SK-N-SH (cell line): ENCODE results near the gene TOGARAM2. TPM values are rescaled to one million over a fixed set of nuclear protein-coding genes. Genes with fewer than 3 reads are reported as not detected.

Source experiments
- CTCF ChIA-PET: fragments of 300-600, 350-600 bp; formaldehyde crosslinking; extraction: SDS; loops from one replicate; lab custom pipeline; 2021; lab: Yijun Ruan, JAX
- POLR2A ChIA-PET: fragments of 350-600 bp; sonication (Branson Sonifier 250); formaldehyde crosslinking; extraction: SDS; loops from one replicate; lab custom pipeline; 2020; ENCODE audit warnings: antibody characterized with exemption, inconsistent platforms; lab: Yijun Ruan, JAX
- DNase-seq: peaks from one replicate; pipeline ENCODE4 v3.0.0; 2012
- H2AFZ ChIP-seq: fragments of 200-600 bp; sonication (generic); 2 replicates; pipeline ENCODE4 v1.8.1; 2016; ENCODE audit warnings: antibody characterized with exemption, mild to moderate bottlenecking, low read depth
- H3F3A ChIP-seq: fragments of 200-600 bp; sonication (generic); replicated peaks from 2 replicates; pipeline ENCODE3; 2016; ENCODE audit warnings: antibody characterized with exemption, mild to moderate bottlenecking; ENCODE audit not compliant: insufficient read depth
- H3K27ac ChIP-seq, 2 experiments: fragments of 200-500 bp in 1 of 2; fragments of 200-600 bp in 1 of 2; sonication (Bioruptor generic) in 1 of 2; sonication (generic), shearing (Covaris generic) in 1 of 2; 2 replicates each; pipeline versions ENCODE4 v1.5.1 to v1.6.1; 2014 to 2016; ENCODE audit warnings: low read depth in 2 of 2, inconsistent platforms in 1 of 2, low read length in 1 of 2, mild to moderate bottlenecking in 1 of 2, mixed read lengths in 1 of 2
- H3K27me3 ChIP-seq: fragments of 200-600 bp; sonication (generic), shearing (Covaris generic); 2 replicates; pipeline ENCODE4 v1.6.1; 2016; ENCODE audit warnings: mixed run types; ENCODE audit not compliant: insufficient read depth
- H3K36me3 ChIP-seq, 2 experiments: fragments of 200-500 bp in 1 of 2; fragments of 200-600 bp in 1 of 2; sonication (Bioruptor generic) in 1 of 2; sonication (generic) in 1 of 2; replicated peaks in 1 of 2; 2 replicates each; pipeline versions ENCODE3 to v1.5.1; 2014 to 2016; ENCODE audit warnings: low read length in 1 of 2, mild to moderate bottlenecking in 1 of 2; ENCODE audit not compliant: insufficient read depth in 2 of 2, control insufficient read depth in 1 of 2
- H3K4me1 ChIP-seq, 2 experiments: fragments of 200-500 bp in 1 of 2; fragments of 200-600 bp in 1 of 2; sonication (Bioruptor generic) in 1 of 2; sonication (generic), shearing (Covaris generic) in 1 of 2; 2 replicates each; pipeline versions ENCODE4 v1.5.1 to v1.6.1; 2014 to 2016; ENCODE audit warnings: low read depth in 1 of 2, low read length in 1 of 2, mixed run types in 1 of 2; ENCODE audit not compliant: insufficient read depth in 2 of 2, control insufficient read depth in 1 of 2
- H3K4me2 ChIP-seq: fragments of 200-600 bp; sonication (generic), shearing (Covaris generic); 2 replicates; pipeline ENCODE4 v1.6.1; 2017; ENCODE audit warnings: mixed run types
- H3K4me3 ChIP-seq, 2 experiments: fragments of 200-500 bp in 1 of 2; fragments of 200-600 bp in 1 of 2; sonication (Bioruptor generic) in 1 of 2; sonication (generic), shearing (Covaris generic) in 1 of 2; 2 replicates each; pipeline versions ENCODE4 v1.5.1 to v1.8.1; 2014 to 2016; ENCODE audit warnings: low read depth in 2 of 2, inconsistent platforms in 1 of 2, low read length in 1 of 2, mild to moderate bottlenecking in 1 of 2, mixed read lengths in 1 of 2, moderate library complexity in 1 of 2
- H3K79me2 ChIP-seq: fragments of 200-600 bp; sonication (generic); 2 replicates; pipeline ENCODE4 v1.8.1; 2017; ENCODE audit warnings: mild to moderate bottlenecking; ENCODE audit not compliant: insufficient read depth
- H3K9ac ChIP-seq: fragments of 200-600 bp; sonication (generic); 2 replicates; pipeline ENCODE4 v1.6.1; 2017; ENCODE audit warnings: mixed run types
- H3K9me2 ChIP-seq: fragments of 200-600 bp; sonication (generic); 2 replicates; pipeline ENCODE4 v1.6.1; 2017; ENCODE audit warnings: mixed run types
- H3K9me3 ChIP-seq: fragments of 200-600 bp; sonication (generic); 2 replicates; pipeline ENCODE4 v1.6.1; 2017; ENCODE audit warnings: mixed run types, mild to moderate bottlenecking, moderate library complexity
- H4K20me1 ChIP-seq: fragments of 200-600 bp; sonication (generic); 2 replicates; pipeline ENCODE4 v1.6.1; 2017; ENCODE audit warnings: mild to moderate bottlenecking, mixed run types; ENCODE audit not compliant: insufficient read depth
- CHD2 ChIP-seq: fragments of 150-350 bp; IDR thresholded peaks from 2 replicates; pipeline ENCODE4 v1.6.1; 2018; ENCODE audit warnings: low read length; ENCODE audit not compliant: partially characterized antibody
- CTCF ChIP-seq: fragments of 200-600 bp; sonication (generic); IDR thresholded peaks from 2 replicates; pipeline ENCODE4 v1.6.1; 2017; ENCODE audit warnings: antibody characterized with exemption, mild to moderate bottlenecking, moderate library complexity
- ELF1 ChIP-seq: IDR thresholded peaks from 2 replicates; pipeline ENCODE4 v1.4.0; 2012
- EP300 ChIP-seq, 2 experiments: IDR thresholded peaks; 2 replicates each; pipeline versions ENCODE4 v1.4.0 to v1.6.1; 2012; ENCODE audit warnings: borderline replicate concordance in 1 of 2, low read depth in 1 of 2, low read length in 1 of 2
- FOXJ3 ChIP-seq: sonication (generic); formaldehyde crosslinking; IDR thresholded peaks from 2 replicates; pipeline ENCODE4 v1.5.1; 2020; ENCODE audit warnings: mild to moderate bottlenecking, missing genetic modification reagents
- IRF3 ChIP-seq: fragments of 150-350 bp; IDR thresholded peaks from 2 replicates; pipeline ENCODE4 v1.6.1; 2016; ENCODE audit warnings: mild to moderate bottlenecking, low read depth, low read length
- MXI1 ChIP-seq: IDR thresholded peaks from 2 replicates; pipeline ENCODE4 v1.6.1; 2012; ENCODE audit warnings: mild to moderate bottlenecking, low read depth, low read length, improper control_type of control experiment
- NFIC ChIP-seq: IDR thresholded peaks from 2 replicates; pipeline ENCODE4 v1.4.0; 2012; ENCODE audit warnings: borderline replicate concordance
- NRF1 ChIP-seq: IDR thresholded peaks from 2 replicates; pipeline ENCODE4 v1.6.1; 2012; ENCODE audit warnings: low read depth, mild to moderate bottlenecking, low read length
- RAD21 ChIP-seq: IDR thresholded peaks from 2 replicates; pipeline ENCODE4 v1.6.1; 2012; ENCODE audit warnings: mild to moderate bottlenecking, low read length
- RFX5 ChIP-seq: IDR thresholded peaks from 2 replicates; pipeline ENCODE4 v1.6.1; 2012; ENCODE audit warnings: mild to moderate bottlenecking, improper control_type of control experiment, low read length
- SMC3 ChIP-seq: IDR thresholded peaks from 2 replicates; pipeline ENCODE4 v1.6.1; 2012; ENCODE audit warnings: low read depth, low read length, improper control_type of control experiment
- TAF1 ChIP-seq: IDR thresholded peaks from 2 replicates; pipeline ENCODE4 v1.6.1; 2012; ENCODE audit warnings: low read depth, mild to moderate bottlenecking, low read length, moderate library complexity, borderline replicate concordance
- YY1 ChIP-seq: IDR thresholded peaks from 2 replicates; pipeline ENCODE4 v1.4.0; 2012; ENCODE audit warnings: low read depth, mild to moderate bottlenecking
- WGBS: methylation state at CpG from one replicate; pipeline ENCODE4 v1.1.6; 2017; ENCODE audit warnings: low lambda C conversion rate; 5-methylcytosine and 5-hydroxymethylcytosine counted together
- polyA plus RNA-seq, 3 experiments: library from polyadenylated mRNA; depleted of rRNA; stranded (reverse); fragments of >200 nt; gene quantifications; 2 replicates each; pipeline ENCODE4 v1.2.3, GENCODE V29; 2012

The TOGARAM2 gene
- polyA plus RNA-seq, 1 of the 3 experiments (the other 2 are of a cell fraction) = 0.69 TPM

- no peak overlapping the region for H3K4me2 ChIP-seq
- peaks cover 0 to 9% of the 10 kb centered on the region in 2 experiments; a peak in 2 of 4 replicates for H3K4me1 ChIP-seq
- POLR2A ChIA-PET = no interaction called here
- H3K9me2 ChIP-seq = no peaks in the 10 kb centered on the region
- no peak overlapping the region for H3K27ac ChIP-seq
- no peaks in the 10 kb centered on the region for H3K27me3 ChIP-seq
- H3F3A ChIP-seq = peaks cover 13% of the 10 kb centered on the region
- TF ChIP-seq RFX5 = no peak
- no peak for TF ChIP-seq CTCF
- no peak for TF ChIP-seq IRF3
- no peak for TF ChIP-seq EP300 (IDR thresholded peaks at IDR 0.05; ENCODE audit: borderline replicate concordance in 1 of 2, low read depth in 1 of 2, low read length in 1 of 2)
- peak; percentile 58 for TF ChIP-seq RAD21
- TF ChIP-seq FOXJ3 (CRISPR knock-in tag) = no peak
- peak; percentile 31; the same call in 1 of the 2 replicates for TF ChIP-seq SMC3
- H4K20me1 ChIP-seq = no peaks in the 10 kb centered on the region
- no peak overlapping the region for H2AFZ ChIP-seq
- no peaks in the 10 kb centered on the region for H3K79me2 ChIP-seq
- CTCF ChIA-PET = interaction anchor here (0.7 to 2.3 kb wide), 7 partner anchors 11 to 506 kb away, joined by 3 to 12 read pairs (median 3); no protein-coding TSS in a partner anchor
- WGBS = 52% methylated on average over 6 of the region's 6 CpGs
- no peaks in the 10 kb centered on the region for H3K9me3 ChIP-seq
- peaks cover 15 to 18% of the 10 kb centered on the region in 2 experiments for H3K36me3 ChIP-seq
- H3K9ac ChIP-seq = no peak overlapping the region
- no peak overlapping the region for H3K4me3 ChIP-seq
- DNase-seq = peak; percentile 51
Measured at GRCh38 chr2:28952836-28953211, 28.3 kb upstream of the TOGARAM2 start.

GRCh38 chr2:28955467-28955866, 25.6 kb upstream of the TOGARAM2 start:
- Histone ChIP-seq H3K9ac (no peak overlapping the region), H3K27me3 (no peaks in the 10 kb centered on the region), H4K20me1 (no peaks in the 10 kb centered on the region), H3K4me2 (no peak overlapping the region), H3K9me2 (no peaks in the 10 kb centered on the region), H3F3A (peaks cover 5% of the 10 kb centered on the region), H2AFZ (no peak overlapping the region), H3K79me2 (no peaks in the 10 kb centered on the region), H3K9me3 (no peaks in the 10 kb centered on the region), H3K4me3 (no peak overlapping the region), H3K4me1 (peaks cover 0 to 13% of the 10 kb centered on the region in 2 experiments; a peak in 2 of 4 replicates), H3K27ac (no peak overlapping the region), H3K36me3 (no peaks in the 10 kb centered on the region)
- 82% methylated on average over 5 of the region's 5 CpGs for WGBS
- ChIA-PET CTCF (interaction anchor here (0.5 to 1.7 kb wide), 17 partner anchors 18 to 1210 kb away, joined by 3 to 9 read pairs (median 4); no protein-coding TSS in a partner anchor), POLR2A (no interaction called here)
- TF ChIP-seq CHD2 = no peak
- TF ChIP-seq MXI1 = no peak
- TF ChIP-seq NRF1 = no peak
- TF ChIP-seq SMC3 = no peak
- TF ChIP-seq TAF1 = no peak
- no peak for TF ChIP-seq ELF1
- TF ChIP-seq YY1 = no peak
- TF ChIP-seq CTCF = no peak
- TF ChIP-seq NFIC = no peak
- no peak for DNase-seq
